HFFc6 (cell line): Measurements from ENCODE around the gene KMT2B. TPM values are rescaled to one million over a fixed set of nuclear protein-coding genes. Genes with fewer than 3 reads are reported as not detected.
"Not testable (repeated sequence)": the region's sequence is repeated elsewhere in the genome, so short reads cannot be mapped to it uniquely, and the experiment has no call there.

ENCODE experiments used
- DNase-seq: peaks from one replicate; pipeline ENCODE4 v3.0.0-alpha.2; 2018
- H3K27ac Mint-ChIP-seq: 2 replicates; pipeline ENCODE4 v1.8.0; 2020; ENCODE audit warnings: mild to moderate bottlenecking, mixed read lengths
- H3K27me3 Mint-ChIP-seq: 2 replicates; pipeline ENCODE4 v1.8.0; 2021; ENCODE audit warnings: mild to moderate bottlenecking, moderate library complexity, mixed read lengths; ENCODE audit not compliant: insufficient read depth
- H3K36me3 Mint-ChIP-seq: 2 replicates; pipeline ENCODE4 v1.8.0; 2021; ENCODE audit warnings: low read depth, mixed read lengths
- H3K4me1 Mint-ChIP-seq: 2 replicates; pipeline ENCODE4 v1.8.0; 2020; ENCODE audit warnings: low read depth, mixed read lengths
- H3K4me3 Mint-ChIP-seq: 2 replicates; pipeline ENCODE4 v1.8.0; 2020; ENCODE audit warnings: mild to moderate bottlenecking, moderate library complexity, mixed read lengths
- H3K9me3 Mint-ChIP-seq: 2 replicates; pipeline ENCODE4 v1.8.0; 2020; ENCODE audit warnings: mild to moderate bottlenecking, mixed read lengths
- total RNA-seq, 6 experiments: library from RNA; stranded (reverse); fragmentation: NEBNext Ultra II Directional; extraction: Animal tissue kit (Norgen Biotek cat#: 25700); gene quantifications; 2 replicates in 1 of 6; 3 replicates in 5 of 6; pipeline ENCODE4 v1.2.3, GENCODE V29; 2021
- TF ChIP-seq, protein P1 (sequence below): fragments of 200-600 bp; sonication (generic); IDR thresholded peaks from 2 replicates; pipeline ENCODE4 v1.5.0; 2021; ENCODE audit warnings: antibody characterized with exemption, mild to moderate bottlenecking

The KMT2B gene
- total RNA-seq, 6 experiments from 2014 or later = 20.1 to 24.4 (median 21.7) TPM

DNA sequence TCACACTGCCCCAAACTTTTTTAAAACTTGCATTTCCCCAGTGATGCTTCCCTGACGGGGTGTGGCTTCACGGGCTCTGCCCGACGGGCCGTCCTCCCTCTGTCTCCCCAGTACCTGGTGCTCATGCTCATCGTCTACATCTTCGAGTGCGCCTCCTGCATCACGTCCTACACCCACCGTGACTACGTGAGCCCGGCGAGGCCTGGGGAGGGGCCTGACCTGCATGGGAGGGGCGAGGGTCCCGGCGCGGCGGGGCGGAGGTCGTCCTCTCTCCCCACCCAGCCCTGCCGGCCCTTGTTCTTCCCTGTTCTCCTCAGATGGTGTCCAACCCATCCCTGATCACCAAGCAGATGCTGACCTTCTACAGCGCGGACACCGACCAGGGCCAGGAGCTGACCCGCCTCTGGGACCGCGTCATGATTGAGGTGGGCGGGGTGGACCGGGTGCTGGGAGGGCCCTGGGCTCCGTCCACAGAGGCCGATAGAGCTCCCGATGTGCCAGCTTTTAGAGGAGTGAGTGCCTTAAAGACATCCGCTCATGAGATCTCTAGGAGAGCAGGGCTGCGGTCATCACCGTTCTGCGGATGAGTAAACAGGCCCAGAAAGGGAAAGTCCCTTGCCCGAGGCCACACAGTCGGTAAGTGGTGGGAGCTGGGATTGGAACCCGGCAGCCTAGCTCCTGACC lies 44.5 kb upstream of the KMT2B start:
- Mint-ChIP-seq H3K4me3 (peak overlapping the region; percentile 85), H3K9me3 (no peaks in the 10 kb centered on the region), H3K36me3 (no peaks in the 10 kb centered on the region), H3K27me3 (peaks cover 26% of the 10 kb centered on the region), H3K4me1 (peaks cover 8% of the 10 kb centered on the region), H3K27ac (peak overlapping the region; percentile 72)
- DNase-seq = peak; percentile 75
- TF ChIP-seq, protein P1, sequence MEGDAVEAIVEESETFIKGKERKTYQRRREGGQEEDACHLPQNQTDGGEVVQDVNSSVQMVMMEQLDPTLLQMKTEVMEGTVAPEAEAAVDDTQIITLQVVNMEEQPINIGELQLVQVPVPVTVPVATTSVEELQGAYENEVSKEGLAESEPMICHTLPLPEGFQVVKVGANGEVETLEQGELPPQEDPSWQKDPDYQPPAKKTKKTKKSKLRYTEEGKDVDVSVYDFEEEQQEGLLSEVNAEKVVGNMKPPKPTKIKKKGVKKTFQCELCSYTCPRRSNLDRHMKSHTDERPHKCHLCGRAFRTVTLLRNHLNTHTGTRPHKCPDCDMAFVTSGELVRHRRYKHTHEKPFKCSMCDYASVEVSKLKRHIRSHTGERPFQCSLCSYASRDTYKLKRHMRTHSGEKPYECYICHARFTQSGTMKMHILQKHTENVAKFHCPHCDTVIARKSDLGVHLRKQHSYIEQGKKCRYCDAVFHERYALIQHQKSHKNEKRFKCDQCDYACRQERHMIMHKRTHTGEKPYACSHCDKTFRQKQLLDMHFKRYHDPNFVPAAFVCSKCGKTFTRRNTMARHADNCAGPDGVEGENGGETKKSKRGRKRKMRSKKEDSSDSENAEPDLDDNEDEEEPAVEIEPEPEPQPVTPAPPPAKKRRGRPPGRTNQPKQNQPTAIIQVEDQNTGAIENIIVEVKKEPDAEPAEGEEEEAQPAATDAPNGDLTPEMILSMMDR = no peak

DNA sequence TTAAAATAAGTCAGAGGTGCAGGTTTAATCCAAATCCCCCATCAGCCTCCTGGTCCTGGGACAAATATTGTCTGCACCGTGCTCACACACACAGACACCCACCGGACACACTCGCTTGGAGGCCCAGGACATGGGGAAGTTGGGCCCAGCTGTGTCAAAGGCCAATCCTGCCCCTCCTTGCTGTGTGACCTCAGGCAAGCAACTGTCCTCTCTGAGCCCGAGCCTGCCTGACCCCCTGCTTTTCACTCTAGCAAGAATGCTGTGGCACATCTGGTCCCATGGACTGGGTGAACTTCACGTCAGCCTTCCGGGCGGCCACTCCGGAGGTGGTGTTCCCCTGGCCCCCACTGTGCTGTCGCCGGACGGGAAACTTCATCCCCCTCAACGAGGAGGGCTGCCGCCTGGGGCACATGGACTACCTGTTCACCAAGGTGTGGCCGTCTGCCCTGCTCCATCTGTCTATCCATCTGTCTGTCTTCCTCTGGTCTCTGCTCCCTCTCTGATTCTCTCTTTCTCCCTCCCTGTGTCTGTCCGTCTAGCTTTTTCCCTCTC lies 42.1 kb upstream of the KMT2B start:
- TF ChIP-seq, protein P1 = no peak
- Mint-ChIP-seq H3K27ac (no peak overlapping the region), H3K4me3 (no peak overlapping the region), H3K4me1 (peaks cover 8% of the 10 kb centered on the region), H3K27me3 (peaks cover 25% of the 10 kb centered on the region), H3K9me3 (no peaks in the 10 kb centered on the region), H3K36me3 (no peaks in the 10 kb centered on the region)
- no peak for DNase-seq

DNA sequence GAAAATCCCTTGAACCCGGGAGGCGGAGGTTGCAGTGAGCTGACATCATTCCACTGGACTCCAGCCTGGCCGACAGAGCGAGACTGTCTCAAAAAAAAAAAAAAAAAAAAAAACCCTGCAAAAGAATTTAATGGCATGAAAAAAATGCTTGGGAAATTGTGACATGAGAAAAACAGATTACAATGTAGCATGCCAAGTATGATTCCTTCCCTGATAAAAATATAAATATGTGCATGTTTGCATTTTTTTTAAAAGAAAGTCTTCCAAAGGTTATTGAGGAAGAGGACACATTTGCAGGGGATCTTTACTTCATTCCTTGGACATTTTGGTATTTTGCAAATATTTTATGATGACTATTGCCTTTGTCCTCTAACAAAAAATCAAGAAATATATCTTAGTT lies 28.0 kb upstream of the KMT2B start:
- Mint-ChIP-seq H3K36me3 (no peaks in the 10 kb centered on the region), H3K4me3 (no peak overlapping the region)

DNA sequence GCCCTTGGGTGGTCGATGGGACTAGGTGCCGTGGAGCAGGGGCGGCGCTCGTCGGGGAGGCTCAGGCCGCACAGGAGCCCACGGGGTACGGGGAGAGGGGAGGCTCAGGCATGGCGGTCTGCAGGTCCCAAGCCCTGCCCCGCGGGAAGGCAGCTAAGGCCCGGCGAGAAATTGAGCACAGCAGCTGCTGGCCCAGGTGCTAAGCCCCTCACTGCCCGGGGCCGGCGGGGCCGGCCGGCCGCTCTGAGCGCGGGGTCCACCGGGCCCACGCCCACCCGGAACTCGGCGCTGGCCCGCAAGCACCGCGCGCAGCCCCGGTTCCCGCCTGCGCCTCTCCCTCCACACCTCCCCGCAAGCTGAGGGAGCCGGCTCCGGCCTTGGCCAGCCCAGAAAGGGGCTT lies 26.7 kb upstream of the KMT2B start:
- not testable (repeated sequence) for H3K27me3 Mint-ChIP-seq, H3K36me3 Mint-ChIP-seq, H3K27ac Mint-ChIP-seq, DNase-seq, H3K9me3 Mint-ChIP-seq, H3K4me3 Mint-ChIP-seq, H3K4me1 Mint-ChIP-seq

More for the DNA sequence above, 28.0 kb upstream of the KMT2B start:
- TF ChIP-seq, protein P1 = 0 out of 2 replicates have a peak, but pooled peaks have one; percentile 4
- no peak overlapping the region for H3K27ac Mint-ChIP-seq
- no peak for DNase-seq
- no peaks in the 10 kb centered on the region for H3K9me3 Mint-ChIP-seq
- H3K27me3 Mint-ChIP-seq = peaks cover 12% of the 10 kb centered on the region
- H3K4me1 Mint-ChIP-seq = no peaks in the 10 kb centered on the region

DNA sequence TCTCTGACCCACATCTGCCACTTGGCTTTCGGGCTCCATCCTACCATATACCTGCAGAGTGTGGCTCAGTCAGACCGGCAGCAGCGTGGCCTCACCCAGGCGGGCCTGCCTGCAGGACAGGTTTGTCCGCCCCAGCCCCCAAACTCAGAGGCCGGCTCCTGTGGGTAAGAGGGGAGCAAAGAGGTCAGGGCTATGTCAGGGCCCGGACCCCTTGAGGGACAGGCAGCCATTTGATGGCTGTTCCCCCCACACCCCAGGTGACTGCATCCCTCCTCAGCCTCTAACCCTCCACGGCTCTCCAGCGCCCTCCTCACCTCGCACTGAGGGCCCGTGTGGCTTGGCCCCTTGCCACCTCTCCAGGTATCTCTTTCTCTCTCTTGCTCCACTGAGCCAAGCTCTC lies 25.8 kb upstream of the KMT2B start:
- H3K4me1 Mint-ChIP-seq = no peaks in the 10 kb centered on the region
- H3K9me3 Mint-ChIP-seq = no peaks in the 10 kb centered on the region
- no peak for DNase-seq
- TF ChIP-seq, protein P1 = no peak
- peaks cover 6% of the 10 kb centered on the region for H3K27me3 Mint-ChIP-seq
- no peaks in the 10 kb centered on the region for H3K36me3 Mint-ChIP-seq
- H3K27ac Mint-ChIP-seq = no peak overlapping the region
- H3K4me3 Mint-ChIP-seq = no peak overlapping the region

DNA sequence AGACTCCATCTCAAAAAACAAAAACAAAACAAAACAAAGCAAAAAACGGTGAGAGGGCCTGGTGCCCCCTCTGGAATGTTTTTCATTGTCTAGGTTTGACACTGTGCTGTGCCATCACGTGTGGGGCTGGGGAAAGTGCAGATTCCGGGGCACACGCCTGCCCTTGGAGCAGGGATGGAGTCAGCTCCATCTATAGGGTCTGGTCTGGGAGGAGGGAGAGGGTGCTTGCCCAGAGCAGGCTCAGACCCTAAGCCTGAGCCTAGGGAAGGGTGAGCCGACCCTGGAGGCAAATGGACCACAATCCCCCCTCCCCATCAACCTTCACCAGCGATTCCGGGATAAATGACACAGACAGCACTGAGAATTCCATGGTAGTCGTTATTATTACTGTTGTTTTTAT lies 24.4 kb upstream of the KMT2B start:
- Mint-ChIP-seq H3K36me3 (no peaks in the 10 kb centered on the region), H3K9me3 (no peaks in the 10 kb centered on the region), H3K4me3 (no peak overlapping the region), H3K27ac (no peak overlapping the region), H3K4me1 (no peaks in the 10 kb centered on the region), H3K27me3 (peaks cover 6% of the 10 kb centered on the region)
- TF ChIP-seq, protein P1 = no peak
- DNase-seq = no peak
